ENCODE data around the gene TNS3.

The TNS3 gene

GRCh38 chr7:47293884-47294555 lies 287.9 kb downstream of the TNS3 start:
- DNase-seq: no peak
- no peak for TF ChIP-seq GATA1 (IDR thresholded peaks at IDR 0.05; ENCODE audit: low read depth, low read length)
- no peak for TF ChIP-seq POLR2A (IDR thresholded peaks at IDR 0.05; ENCODE audit: low read length)

GRCh38 chr7:47292832-47293309 lies 289.0 kb downstream of the TNS3 start:
- peak; percentile 59 to 88 for DNase-seq
- TF ChIP-seq POLR2A (IDR thresholded peaks at IDR 0.05; ENCODE audit: low read length) (peak; percentile 52), GATA1 (IDR thresholded peaks at IDR 0.05; ENCODE audit: low read depth, low read length) (no peak)

- DNase-seq: peak; percentile 22 to 32
- TF ChIP-seq POLR2A (IDR thresholded peaks at IDR 0.05; ENCODE audit: low read length) (peak; percentile 54), GATA1 (IDR thresholded peaks at IDR 0.05; ENCODE audit: low read depth, low read length) (no peak)
These were observed 290.3 kb downstream of the TNS3 start for GRCh38 chr7:47291461-47292081.

GRCh38 chr7:47290867-47291266 lies 291.0 kb downstream of the TNS3 start:
- no peak for DNase-seq
- no peak for TF ChIP-seq POLR2A (IDR thresholded peaks at IDR 0.05; ENCODE audit: low read length)
- no peak for TF ChIP-seq GATA1 (IDR thresholded peaks at IDR 0.05; ENCODE audit: low read depth, low read length)

- DNase-seq: no peak
- TF ChIP-seq POLR2A (IDR thresholded peaks at IDR 0.05; ENCODE audit: low read length) (no peak), GATA1 (IDR thresholded peaks at IDR 0.05; ENCODE audit: low read depth, low read length) (no peak)
These were observed 291.4 kb downstream of the TNS3 start for GRCh38 chr7:47290466-47290865.

- no peak for DNase-seq
- TF ChIP-seq POLR2A (IDR thresholded peaks at IDR 0.05; ENCODE audit: low read length) (peak; percentile 30), GATA1 (IDR thresholded peaks at IDR 0.05; ENCODE audit: low read depth, low read length) (no peak)
These were observed 293.9 kb downstream of the TNS3 start for GRCh38 chr7:47288060-47288459.

GRCh38 chr7:47285860-47286491 lies 295.9 kb downstream of the TNS3 start:
- DNase-seq: no peak
- TF ChIP-seq GATA1 (IDR thresholded peaks at IDR 0.05; ENCODE audit: low read depth, low read length) (no peak), POLR2A (IDR thresholded peaks at IDR 0.05; ENCODE audit: low read length) (no peak)

- DNase-seq: no peak
- no peak for TF ChIP-seq GATA1 (IDR thresholded peaks at IDR 0.05; ENCODE audit: low read depth, low read length)
- TF ChIP-seq POLR2A (IDR thresholded peaks at IDR 0.05; ENCODE audit: low read length): no peak
These were observed 296.9 kb downstream of the TNS3 start for GRCh38 chr7:47284691-47285635.

- DNase-seq: no peak
- no peak for TF ChIP-seq POLR2A (IDR thresholded peaks at IDR 0.05; ENCODE audit: low read length)
- no peak for TF ChIP-seq GATA1 (IDR thresholded peaks at IDR 0.05; ENCODE audit: low read depth, low read length)
These were observed 298.3 kb downstream of the TNS3 start for GRCh38 chr7:47283497-47284131.

- no peak for TF ChIP-seq GATA1 (IDR thresholded peaks at IDR 0.05; ENCODE audit: low read depth, low read length)
- no peak for TF ChIP-seq POLR2A (IDR thresholded peaks at IDR 0.05; ENCODE audit: low read length)
These were observed 299.0 kb downstream of the TNS3 start for GRCh38 chr7:47282790-47283496.

GRCh38 chr7:47281966-47282643 lies 299.8 kb downstream of the TNS3 start:
- DNase-seq: no peak
- TF ChIP-seq POLR2A (IDR thresholded peaks at IDR 0.05; ENCODE audit: low read length): no peak
- TF ChIP-seq GATA1 (IDR thresholded peaks at IDR 0.05; ENCODE audit: low read depth, low read length): no peak

More at GRCh38 chr7:47282790-47283496, 299.0 kb downstream of the TNS3 start:
- DNase-seq: no peak

GRCh38 chr7:47281161-47281560 lies 300.8 kb downstream of the TNS3 start:
- no peak for TF ChIP-seq GATA1 (IDR thresholded peaks at IDR 0.05; ENCODE audit: low read depth, low read length)
- no peak for TF ChIP-seq POLR2A (IDR thresholded peaks at IDR 0.05; ENCODE audit: low read length)
- DNase-seq: no peak
